AG09319 (cell line): ENCODE results near the gene CLCN4.

ENCODE experiments used
- DNase-seq: peaks from one replicate; pipeline ENCODE4 v3.0.0-alpha.2; 2010; ENCODE audit warnings: low read depth; ENCODE audit errors: extremely low read depth
- TF ChIP-seq, protein P1 (sequence below): IDR thresholded peaks from 2 replicates; pipeline ENCODE4 v1.5.1; 2011; ENCODE audit warnings: low read depth, mild to moderate bottlenecking, inconsistent platforms, low read length, moderate library complexity

Gene CLCN4

DNA sequence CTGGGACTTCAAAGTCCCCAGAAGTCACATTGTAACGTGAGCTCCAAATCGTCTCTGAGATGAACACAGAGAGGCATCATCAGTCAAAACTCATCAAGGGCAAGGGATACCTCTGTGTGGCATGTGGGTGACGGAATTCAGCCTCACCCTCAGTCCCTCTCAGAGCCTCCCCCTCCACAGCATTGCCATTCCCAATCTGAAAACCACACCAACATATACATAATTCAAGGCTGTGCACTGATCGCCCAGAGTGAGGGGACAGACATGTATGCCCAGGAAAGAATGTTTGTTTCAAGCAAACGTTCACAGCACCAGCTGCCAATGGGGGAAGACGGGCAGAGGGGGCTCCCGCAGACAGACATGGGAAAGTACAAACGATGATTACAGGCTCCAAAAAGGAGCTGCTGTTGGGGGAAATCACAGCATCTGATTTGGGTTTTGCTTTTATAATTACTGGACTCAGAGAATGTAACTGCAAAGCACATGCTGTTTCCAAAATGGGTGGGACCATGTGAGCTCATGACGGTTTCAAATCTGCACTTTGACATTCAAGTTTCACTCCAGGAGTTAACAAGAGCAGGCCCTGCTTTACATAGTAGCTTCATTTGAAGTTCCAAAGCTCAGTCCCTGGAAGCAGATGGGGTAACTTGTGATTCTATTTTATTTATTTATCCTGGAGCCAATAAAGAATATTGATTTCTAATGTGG lies 88.3 kb downstream of the CLCN4 start:
- TF ChIP-seq, protein P1, sequence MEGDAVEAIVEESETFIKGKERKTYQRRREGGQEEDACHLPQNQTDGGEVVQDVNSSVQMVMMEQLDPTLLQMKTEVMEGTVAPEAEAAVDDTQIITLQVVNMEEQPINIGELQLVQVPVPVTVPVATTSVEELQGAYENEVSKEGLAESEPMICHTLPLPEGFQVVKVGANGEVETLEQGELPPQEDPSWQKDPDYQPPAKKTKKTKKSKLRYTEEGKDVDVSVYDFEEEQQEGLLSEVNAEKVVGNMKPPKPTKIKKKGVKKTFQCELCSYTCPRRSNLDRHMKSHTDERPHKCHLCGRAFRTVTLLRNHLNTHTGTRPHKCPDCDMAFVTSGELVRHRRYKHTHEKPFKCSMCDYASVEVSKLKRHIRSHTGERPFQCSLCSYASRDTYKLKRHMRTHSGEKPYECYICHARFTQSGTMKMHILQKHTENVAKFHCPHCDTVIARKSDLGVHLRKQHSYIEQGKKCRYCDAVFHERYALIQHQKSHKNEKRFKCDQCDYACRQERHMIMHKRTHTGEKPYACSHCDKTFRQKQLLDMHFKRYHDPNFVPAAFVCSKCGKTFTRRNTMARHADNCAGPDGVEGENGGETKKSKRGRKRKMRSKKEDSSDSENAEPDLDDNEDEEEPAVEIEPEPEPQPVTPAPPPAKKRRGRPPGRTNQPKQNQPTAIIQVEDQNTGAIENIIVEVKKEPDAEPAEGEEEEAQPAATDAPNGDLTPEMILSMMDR: no peak
- DNase-seq: no peak

DNA sequence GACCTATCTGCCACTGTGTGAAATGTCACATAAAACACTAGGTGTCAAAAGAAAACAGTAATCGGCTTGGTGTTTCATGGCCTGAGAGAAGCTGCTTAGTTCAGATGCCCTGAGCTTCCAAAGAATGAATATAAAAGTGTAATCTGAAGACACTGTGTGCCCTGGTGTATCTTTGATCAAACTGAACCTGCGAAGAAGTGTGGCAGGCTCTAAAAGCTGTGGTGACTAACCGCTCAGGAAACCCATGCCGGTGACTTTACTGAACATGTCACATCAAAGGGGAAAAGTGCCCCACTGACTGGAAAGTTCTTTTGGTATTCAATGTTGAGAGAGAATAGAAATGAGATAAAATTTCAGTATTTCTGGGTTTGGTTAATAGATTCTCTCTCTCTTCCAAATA lies 89.1 kb downstream of the CLCN4 start:
- no peak for DNase-seq
- TF ChIP-seq, protein P1: no peak

DNA sequence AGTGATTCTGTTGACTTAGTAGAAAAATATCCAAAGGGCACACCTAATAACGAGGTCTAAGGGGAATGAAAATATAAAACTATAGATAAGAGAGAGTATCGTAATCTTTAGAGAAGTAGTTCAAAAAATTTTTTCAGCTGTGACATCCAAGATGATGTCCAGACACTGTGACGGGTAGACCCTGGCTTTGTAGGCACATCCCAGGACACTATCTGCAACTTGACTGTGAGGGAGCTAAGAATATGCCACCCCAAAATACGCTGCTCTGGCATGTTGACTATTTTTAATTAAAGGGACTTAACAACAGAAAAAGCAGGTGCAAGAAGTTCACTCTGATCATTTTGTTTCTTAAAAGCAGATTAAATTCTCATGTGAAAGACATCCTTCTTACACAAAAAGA lies 89.5 kb downstream of the CLCN4 start:
- no peak for DNase-seq
- TF ChIP-seq, protein P1: no peak

DNA sequence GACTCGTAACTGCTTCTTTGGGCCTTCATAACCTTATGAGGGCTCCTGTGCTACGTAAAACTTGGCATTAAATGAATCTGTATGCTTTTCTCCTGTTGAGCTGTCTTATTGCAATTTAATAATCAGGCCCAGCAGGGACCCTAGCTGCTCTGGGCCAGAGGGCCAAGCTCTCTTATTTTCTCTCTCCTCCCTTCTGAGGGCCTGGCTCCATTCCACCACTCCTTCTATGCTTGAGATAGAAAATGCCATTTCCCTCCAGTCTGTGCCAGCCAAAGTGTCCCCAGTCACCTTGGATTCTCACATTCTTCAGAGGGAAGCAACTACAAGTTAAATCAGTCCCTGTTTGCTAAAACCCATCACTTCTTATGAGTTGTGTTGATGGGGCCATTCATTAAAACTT lies 90.1 kb downstream of the CLCN4 start:
- DNase-seq: no peak

DNA sequence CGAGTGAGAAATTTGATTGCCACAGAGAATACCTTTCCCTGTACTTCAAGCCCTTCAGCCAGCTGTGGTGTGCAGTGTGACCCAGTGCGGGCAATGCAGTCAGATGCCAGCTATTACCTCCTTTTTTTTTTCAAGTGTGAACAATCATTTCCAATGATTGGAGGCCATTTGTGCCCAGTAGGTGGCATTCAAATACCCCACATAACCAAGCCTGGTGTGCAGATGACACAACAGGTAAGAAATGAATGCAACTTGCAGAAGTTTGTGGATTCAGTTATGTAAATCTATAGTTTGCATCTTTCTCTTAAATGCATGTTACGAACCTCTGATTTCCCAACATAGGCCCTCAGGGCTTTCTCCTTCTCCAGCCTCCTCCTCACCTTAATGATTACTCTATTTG lies 98.0 kb downstream of the CLCN4 start:
- TF ChIP-seq, protein P1: no peak
- DNase-seq: no peak

More for the DNA sequence above, 90.1 kb downstream of the CLCN4 start:
- TF ChIP-seq, protein P1: no peak

DNA sequence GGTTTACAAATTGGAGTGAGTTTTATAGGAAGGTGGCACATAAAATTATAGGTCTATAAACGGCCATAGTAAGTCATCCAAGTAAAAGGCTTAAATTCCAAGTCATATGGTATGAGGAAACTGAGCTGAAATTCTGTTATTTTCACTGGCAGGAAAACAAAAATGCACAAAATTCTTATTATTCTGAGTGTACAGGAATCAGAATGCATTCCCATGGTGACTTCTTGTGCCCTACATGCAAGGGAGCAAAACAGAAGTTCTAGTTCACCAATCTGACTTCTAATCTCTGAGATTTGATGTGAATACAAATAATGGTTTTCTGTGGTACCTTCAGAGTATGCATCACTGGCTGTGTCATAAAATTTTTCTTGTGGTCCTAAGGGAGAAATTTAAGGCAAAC lies 102.9 kb downstream of the CLCN4 start:
- TF ChIP-seq, protein P1: no peak
- peak; percentile 25 for DNase-seq

GRCh38 chrX:10265775-10266174 lies 109.0 kb downstream of the CLCN4 start:
- TF ChIP-seq, protein P1: no peak
- DNase-seq: no peak
